ENCODE data around the gene PTPRN2. TPM values are rescaled to one million over a fixed set of nuclear protein-coding genes. Genes with fewer than 3 reads are reported as not detected.

Gene PTPRN2
- total and polyA plus RNA-seq, 4 experiments from 2014 or later = 1.7 to 2.6 (median 1.9) TPM

DNA sequence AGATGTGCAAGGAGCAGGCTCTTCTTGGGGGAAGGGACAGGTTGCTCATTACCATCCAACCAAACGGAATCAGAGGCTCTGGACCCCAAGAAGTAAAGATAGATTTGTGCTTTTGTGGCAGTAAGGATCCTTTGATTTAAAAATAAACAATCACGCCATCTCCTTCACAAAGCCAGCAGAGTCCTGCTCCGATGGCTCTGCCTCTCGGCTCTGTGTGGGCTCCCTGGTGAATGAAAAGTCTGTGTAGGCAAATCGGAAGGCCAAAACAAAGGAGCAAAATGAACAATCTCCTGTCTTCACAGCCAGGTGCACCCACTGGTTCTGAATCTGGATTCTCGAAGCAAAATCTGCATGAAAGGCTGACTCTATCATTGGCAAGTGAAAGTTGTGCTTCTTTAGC, 3.8 kb downstream of the PTPRN2 start:
- intact Hi-C loops (cut with micrococcal nuclease) = no loop called here
- H3K9me3 ChIP-seq (ENCODE audit: control insufficient read depth in 1 of 2, low read length in 2 of 2) = no peaks in the 10 kb centered on the region
- ChIA-PET POLR2A (ENCODE audit: partially characterized antibody) (no interaction called here), CTCF (ENCODE audit: partially characterized antibody) (no interaction called here)
- H3K27ac Mint-ChIP-seq = no peak overlapping the region
- no peak overlapping the region for H3K4me3 Mint-ChIP-seq
- peaks cover 5 to 18% (median 11%) of the 10 kb centered on the region in 4 donors for H3K4me1 Mint-ChIP-seq
- H3K27me3 Mint-ChIP-seq = peaks cover 31 to 38% of the 10 kb centered on the region in 2 donors
- H3K27me3 ChIP-seq (ENCODE audit: insufficient read depth, low read length) = peaks cover 32% of the 10 kb centered on the region
- no peak overlapping the region for H3K4me3 ChIP-seq (ENCODE audit: low read length in 2 of 2)
- H3K27ac ChIP-seq (ENCODE audit: low read depth, low read length) = no peak overlapping the region
- H3K4me1 ChIP-seq (ENCODE audit: insufficient read depth, low read length) = peaks cover 14% of the 10 kb centered on the region
- no peaks in the 10 kb centered on the region for H3K36me3 ChIP-seq (ENCODE audit: insufficient read depth, low read length)
- peaks cover 2 to 8% of the 10 kb centered on the region in 2 donors for H3K36me3 Mint-ChIP-seq
- no peak for DNase-seq
- H3K9me3 Mint-ChIP-seq = peaks cover 2 to 46% (median 28%) of the 10 kb centered on the region in 8 donors

DNA sequence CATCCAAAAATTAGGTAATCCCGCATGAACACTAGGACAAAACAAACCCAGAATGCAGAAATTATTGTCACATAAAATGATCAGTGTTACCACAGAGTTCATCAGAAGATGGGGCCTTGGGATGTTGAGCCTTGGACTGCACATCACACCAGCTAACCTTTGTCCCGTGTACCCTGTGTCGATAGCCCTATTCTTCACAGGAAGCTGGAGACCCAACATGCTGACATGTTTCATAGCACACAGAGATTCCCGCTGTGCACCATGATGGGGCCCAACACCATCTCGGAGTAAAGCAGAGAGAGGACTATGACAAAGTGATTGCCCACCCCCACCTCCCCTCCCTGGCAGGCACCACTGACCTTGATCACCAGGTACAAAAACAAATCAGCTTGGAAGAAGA, 4.5 kb downstream of the PTPRN2 start:
- no peak overlapping the region for H3K4me3 Mint-ChIP-seq
- H3K9me3 Mint-ChIP-seq = peaks cover 2 to 46% (median 29%) of the 10 kb centered on the region in 8 donors
- no peak for DNase-seq
- Histone ChIP-seq H3K27ac (ENCODE audit: low read depth, low read length) (no peak overlapping the region), H3K9me3 (ENCODE audit: control insufficient read depth in 1 of 2, low read length in 2 of 2) (no peaks in the 10 kb centered on the region), H3K36me3 (ENCODE audit: insufficient read depth, low read length) (no peaks in the 10 kb centered on the region), H3K4me3 (ENCODE audit: low read length in 2 of 2) (no peak overlapping the region), H3K27me3 (ENCODE audit: insufficient read depth, low read length) (peaks cover 32% of the 10 kb centered on the region), H3K4me1 (ENCODE audit: insufficient read depth, low read length) (peaks cover 14% of the 10 kb centered on the region)
- ChIA-PET POLR2A (ENCODE audit: partially characterized antibody) (no interaction called here), CTCF (ENCODE audit: partially characterized antibody) (no interaction called here)
- H3K4me1 Mint-ChIP-seq = peaks cover 5 to 15% (median 11%) of the 10 kb centered on the region in 4 donors
- H3K27me3 Mint-ChIP-seq = peaks cover 31 to 36% of the 10 kb centered on the region in 2 donors
- intact Hi-C loops (cut with micrococcal nuclease) = no loop called here
- peaks cover 2 to 8% of the 10 kb centered on the region in 2 donors for H3K36me3 Mint-ChIP-seq
- H3K27ac Mint-ChIP-seq = no peak overlapping the region

DNA sequence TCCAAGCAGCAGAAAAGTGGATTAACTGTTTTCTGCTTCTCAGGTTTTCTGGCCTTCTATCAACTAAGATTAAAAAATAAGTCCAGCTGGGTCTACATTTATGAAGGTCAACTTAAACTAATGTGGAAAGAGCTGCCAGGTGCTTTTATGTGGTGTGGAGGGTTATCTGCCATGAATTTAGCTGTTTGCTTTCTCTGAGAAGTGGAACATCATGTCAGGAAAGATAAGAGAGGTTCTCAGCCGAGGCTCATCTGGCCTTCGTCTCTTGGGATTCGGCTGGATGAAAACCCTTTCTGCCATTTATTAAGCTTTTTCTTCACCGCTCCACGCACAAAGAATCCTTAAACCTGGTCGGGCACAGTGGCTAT, 5.5 kb downstream of the PTPRN2 start:
- H3K4me3 ChIP-seq (ENCODE audit: low read length in 2 of 2) = no peak overlapping the region
- H3K4me1 Mint-ChIP-seq = peaks cover 5 to 15% (median 11%) of the 10 kb centered on the region in 4 donors
- no peak overlapping the region for H3K27ac Mint-ChIP-seq
- H3K36me3 Mint-ChIP-seq = peaks cover 2 to 8% of the 10 kb centered on the region in 2 donors
- no peak for DNase-seq
- no peak overlapping the region for H3K27ac ChIP-seq (ENCODE audit: low read depth, low read length)
- H3K36me3 ChIP-seq (ENCODE audit: insufficient read depth, low read length) = no peaks in the 10 kb centered on the region
- H3K9me3 Mint-ChIP-seq = peaks cover 2 to 52% (median 30%) of the 10 kb centered on the region in 8 donors
- H3K27me3 ChIP-seq (ENCODE audit: insufficient read depth, low read length) = peaks cover 32% of the 10 kb centered on the region
- H3K27me3 Mint-ChIP-seq = peaks cover 31 to 36% of the 10 kb centered on the region in 2 donors
- ChIA-PET CTCF (ENCODE audit: partially characterized antibody) (no interaction called here), POLR2A (ENCODE audit: partially characterized antibody) (no interaction called here)
- H3K4me1 ChIP-seq (ENCODE audit: insufficient read depth, low read length) = peaks cover 14% of the 10 kb centered on the region
- no peaks in the 10 kb centered on the region for H3K9me3 ChIP-seq (ENCODE audit: control insufficient read depth in 1 of 2, low read length in 2 of 2)
- intact Hi-C loops (cut with micrococcal nuclease) = no loop called here
- H3K4me3 Mint-ChIP-seq = no peak overlapping the region

DNA sequence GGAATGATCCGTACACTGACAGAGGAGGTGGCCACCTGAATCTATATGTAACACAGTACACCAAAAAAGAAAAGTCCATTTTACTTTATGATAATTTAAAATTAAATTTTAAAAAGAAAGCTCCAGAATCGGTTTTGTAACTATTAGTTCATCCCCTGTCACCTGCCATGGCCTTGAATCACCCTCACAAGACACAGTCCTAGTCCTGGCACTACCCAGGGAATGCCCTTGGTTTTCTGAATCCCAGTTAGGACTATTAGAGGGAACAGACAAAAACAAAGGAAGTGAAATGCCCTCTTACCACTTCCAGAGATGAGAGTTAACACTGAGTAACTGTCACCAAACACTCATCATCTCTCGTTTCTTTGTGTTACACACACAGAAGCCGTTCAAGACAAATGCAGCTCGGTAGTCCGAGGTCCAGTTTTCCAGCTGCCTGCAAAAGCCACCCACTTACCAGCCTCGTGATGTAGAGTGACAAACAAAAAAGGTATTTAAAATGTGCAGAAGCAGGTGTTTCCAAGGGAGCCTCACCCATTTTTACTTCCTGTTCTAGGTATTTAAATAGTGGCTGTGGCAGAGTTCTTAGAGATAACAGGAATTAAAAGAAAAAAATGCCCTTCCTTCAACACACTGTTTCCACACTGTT, 6.1 kb downstream of the PTPRN2 start:
- Mint-ChIP-seq H3K4me3 (no peak overlapping the region), H3K9me3 (peaks cover 2 to 52% (median 30%) of the 10 kb centered on the region in 8 donors), H3K36me3 (peaks cover 2 to 8% of the 10 kb centered on the region in 2 donors), H3K4me1 (peaks cover 5 to 14% (median 11%) of the 10 kb centered on the region in 4 donors), H3K27ac (no peak overlapping the region), H3K27me3 (peaks cover 31 to 36% of the 10 kb centered on the region in 2 donors)
- Histone ChIP-seq H3K4me3 (ENCODE audit: low read length in 2 of 2) (no peak overlapping the region), H3K36me3 (ENCODE audit: insufficient read depth, low read length) (no peaks in the 10 kb centered on the region), H3K9me3 (ENCODE audit: control insufficient read depth in 1 of 2, low read length in 2 of 2) (no peaks in the 10 kb centered on the region), H3K27ac (ENCODE audit: low read depth, low read length) (no peak overlapping the region), H3K27me3 (ENCODE audit: insufficient read depth, low read length) (peaks cover 32% of the 10 kb centered on the region), H3K4me1 (ENCODE audit: insufficient read depth, low read length) (peaks cover 11% of the 10 kb centered on the region)
- POLR2A ChIA-PET (ENCODE audit: partially characterized antibody) = no interaction called here
- CTCF ChIA-PET (ENCODE audit: partially characterized antibody) = no interaction called here
- intact Hi-C loops (cut with micrococcal nuclease) = no loop called here
- DNase-seq = no peak

DNA sequence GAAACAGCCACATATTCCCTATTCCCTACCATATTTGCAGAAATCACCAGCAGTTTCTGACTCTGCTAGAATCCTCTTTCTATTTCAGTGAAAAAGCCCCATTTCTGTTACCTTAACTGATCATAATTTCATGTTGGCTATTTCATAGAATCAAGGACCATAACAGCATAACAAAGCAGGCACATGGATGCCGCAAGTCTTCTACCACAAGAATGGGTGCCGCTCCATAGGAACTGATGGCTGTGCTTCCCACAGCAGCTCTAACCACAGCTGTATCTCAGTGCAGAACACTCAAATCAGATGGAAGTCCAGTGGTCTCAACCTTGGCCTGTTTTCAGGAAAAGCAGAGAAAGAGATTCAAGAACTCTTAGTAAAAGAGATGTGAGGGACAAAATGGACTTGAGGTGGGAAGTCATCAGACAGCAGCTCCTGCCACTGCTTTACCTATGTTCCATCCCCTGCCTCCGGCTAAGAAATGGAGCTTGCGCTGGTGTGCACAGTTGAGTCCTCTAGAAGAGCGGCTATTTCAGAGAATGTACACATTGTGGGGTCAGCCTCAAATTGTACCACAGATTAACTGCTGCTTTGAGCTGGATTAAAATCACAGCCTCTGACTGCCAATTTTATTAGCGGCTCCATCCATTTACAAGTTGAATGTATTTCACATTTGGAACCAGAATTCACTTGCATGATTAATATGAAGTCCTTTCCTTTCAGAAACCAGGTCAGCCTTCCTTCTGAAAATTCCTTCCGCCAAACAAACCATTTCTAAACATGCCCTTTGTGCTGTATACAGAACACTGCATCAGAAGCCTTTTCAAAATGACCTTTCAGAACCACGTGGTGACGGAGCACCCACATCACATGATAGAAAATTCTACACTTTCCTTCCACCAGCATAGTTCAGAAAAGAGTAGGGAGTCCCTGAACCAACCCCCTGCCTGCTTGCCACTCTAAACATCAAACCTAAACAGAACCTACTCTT, 7.7 kb downstream of the PTPRN2 start:
- DNase-seq = no peak
- intact Hi-C loops (cut with micrococcal nuclease) = no loop called here
- Mint-ChIP-seq H3K27me3 (peaks cover 19 to 26% of the 10 kb centered on the region in 2 donors), H3K9me3 (peaks cover 2 to 46% (median 28%) of the 10 kb centered on the region in 8 donors), H3K36me3 (peaks cover 2 to 6% of the 10 kb centered on the region in 2 donors), H3K4me1 (peaks cover 0 to 2% (median 1%) of the 10 kb centered on the region in 4 donors), H3K27ac (no peak overlapping the region), H3K4me3 (no peak overlapping the region)
- Histone ChIP-seq H3K27me3 (ENCODE audit: insufficient read depth, low read length) (peaks cover 20% of the 10 kb centered on the region), H3K4me3 (ENCODE audit: low read length in 2 of 2) (no peak overlapping the region), H3K36me3 (ENCODE audit: insufficient read depth, low read length) (no peaks in the 10 kb centered on the region), H3K27ac (ENCODE audit: low read depth, low read length) (no peak overlapping the region), H3K4me1 (ENCODE audit: insufficient read depth, low read length) (no peaks in the 10 kb centered on the region), H3K9me3 (ENCODE audit: control insufficient read depth in 1 of 2, low read length in 2 of 2) (no peaks in the 10 kb centered on the region)
- ChIA-PET CTCF (ENCODE audit: partially characterized antibody) (no interaction called here), POLR2A (ENCODE audit: partially characterized antibody) (no interaction called here)

DNA sequence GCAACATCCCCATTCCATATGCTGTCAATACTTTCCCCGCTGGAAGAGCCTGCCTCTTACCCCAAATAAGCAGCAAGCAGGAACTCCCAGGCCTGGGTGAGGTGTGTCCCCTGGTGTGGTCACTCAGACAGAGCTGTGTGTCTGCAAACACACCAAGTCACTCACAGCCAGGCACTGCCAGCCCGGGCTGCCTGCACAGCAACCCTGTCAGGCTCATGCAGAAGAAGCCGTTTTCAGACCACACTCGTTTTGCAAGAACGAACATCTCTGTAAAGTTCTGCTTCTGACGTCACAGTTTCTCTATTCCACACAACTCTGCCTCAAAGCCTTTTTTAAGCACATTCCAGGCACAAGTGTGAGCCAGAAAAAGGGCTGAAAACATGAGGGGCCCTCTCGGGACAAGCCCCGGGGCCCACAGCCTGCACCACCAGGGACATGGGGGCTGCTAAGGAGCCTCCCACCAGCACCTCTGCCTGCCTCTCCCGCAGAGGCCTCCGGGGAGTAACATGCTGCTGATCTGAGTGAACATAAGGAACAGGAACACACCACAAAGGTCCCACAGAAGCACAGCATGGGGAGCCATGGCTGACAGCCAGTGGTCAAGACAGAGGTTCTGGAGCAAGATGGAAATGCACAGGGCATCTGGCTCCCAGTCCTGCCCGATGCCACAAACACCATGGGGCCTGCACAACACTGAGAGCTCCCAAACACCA, 11.4 kb downstream of the PTPRN2 start:
- no peak overlapping the region for H3K27ac Mint-ChIP-seq
- Histone ChIP-seq H3K9me3 (ENCODE audit: control insufficient read depth in 1 of 2, low read length in 2 of 2) (no peaks in the 10 kb centered on the region), H3K27ac (ENCODE audit: low read depth, low read length) (no peak overlapping the region), H3K27me3 (ENCODE audit: insufficient read depth, low read length) (no peaks in the 10 kb centered on the region), H3K4me1 (ENCODE audit: insufficient read depth, low read length) (no peaks in the 10 kb centered on the region), H3K4me3 (ENCODE audit: low read length in 2 of 2) (no peak overlapping the region), H3K36me3 (ENCODE audit: insufficient read depth, low read length) (no peaks in the 10 kb centered on the region)
- intact Hi-C loops (cut with micrococcal nuclease) = no loop called here
- H3K36me3 Mint-ChIP-seq = peaks cover 2 to 6% of the 10 kb centered on the region in 2 donors
- no peaks in the 10 kb centered on the region for H3K4me1 Mint-ChIP-seq
- CTCF ChIA-PET (ENCODE audit: partially characterized antibody) = no interaction called here
- H3K27me3 Mint-ChIP-seq = peaks cover 3 to 9% of the 10 kb centered on the region in 2 donors
- peaks cover 2 to 27% (median 22%) of the 10 kb centered on the region in 8 donors for H3K9me3 Mint-ChIP-seq
- no peak overlapping the region for H3K4me3 Mint-ChIP-seq
- POLR2A ChIA-PET (ENCODE audit: partially characterized antibody) = no interaction called here
- no peak for DNase-seq

Data from CD4-positive, alpha-beta memory T cell (primary cell).